HCT116 (cell line): ENCODE measurements around the gene ISCU. TPM values are rescaled to one million over a fixed set of nuclear protein-coding genes. Genes with fewer than 3 reads are reported as not detected.
A peak's percentile ranks its signal among the peaks of the same experiment; 100 is the strongest.

Experiments used
- ATAC-seq: fragments of 200-7000 bp; cut with Tn5 transposase; 2 replicates; pipeline ENCODE4 v1.9.1; 2020; ENCODE audit warnings: mild to moderate bottlenecking, moderate library complexity
- BruUV-seq: library from RNA; stranded (reverse); fragments of 400-500 nt; replicated peaks from 2 replicates; lab custom pipeline; 2021; lab: Mats Ljungman, UMichigan
- CTCF ChIA-PET: fragments of 300-600 bp; sonication (Branson Sonifier 250); formaldehyde crosslinking; loops from one replicate; lab custom pipeline; 2021; ENCODE audit warnings: antibody characterized with exemption; lab: Charles Lee
- POLR2A ChIA-PET: fragments of 300-600, 350-600 bp; sonication (Branson Sonifier 250); formaldehyde crosslinking; loops from one replicate; lab custom pipeline; 2021; ENCODE audit warnings: antibody characterized with exemption; lab: Charles Lee
- RAD21 ChIA-PET, 2 experiments: fragments of 300-600 bp; sonication (Branson Sonifier 250); formaldehyde crosslinking; loops; one replicate each; lab custom pipeline; 2023; ENCODE audit warnings: low total read pairs in 2 of 2; ENCODE audit not compliant: uncharacterized antibody in 2 of 2, unreplicated experiment in 2 of 2, low non-redundant PET in 1 of 2; lab: Charles Lee
- DNase-seq: peaks from one replicate; pipeline ENCODE4 v3.0.0-alpha.2; 2010; ENCODE audit warnings: low read depth, low spot score
- H2AFZ ChIP-seq: fragments of 200-600 bp; shearing (Covaris generic), sonication (generic); 2 replicates; pipeline ENCODE4 v1.6.1; 2017; ENCODE audit warnings: low read depth, mixed run types, mixed read lengths, antibody characterized with exemption, low read length; ENCODE audit not compliant: poor library complexity, severe bottlenecking
- H3K27ac ChIP-seq: 2 replicates; pipeline ENCODE4 v1.5.1; 2012; ENCODE audit warnings: low read depth, low read length
- H3K27me3 ChIP-seq: fragments of 200-600 bp; sonication (generic); 2 replicates; pipeline ENCODE4 v1.6.1; 2016; ENCODE audit warnings: mixed run types, low read length, mixed read lengths; ENCODE audit not compliant: insufficient read depth
- H3K36me3 ChIP-seq, 2 experiments: fragments of 200-500 bp in 1 of 2; fragments of 200-600 bp in 1 of 2; sonication (Bioruptor generic) in 1 of 2; sonication (generic) in 1 of 2; 2 replicates each; pipeline versions ENCODE4 v1.5.1 to v1.6.1; 2014 to 2016; ENCODE audit warnings: low read length in 2 of 2, inconsistent platforms in 1 of 2, mixed read lengths in 1 of 2, mixed run types in 1 of 2; ENCODE audit not compliant: insufficient read depth in 2 of 2, control insufficient read depth in 1 of 2
- H3K4me1 ChIP-seq, 2 experiments: fragments of 200-600 bp in 1 of 2; sonication (generic) in 1 of 2; 2 replicates each; pipeline versions ENCODE4 v1.5.1 to v1.6.1; 2012 to 2017; ENCODE audit warnings: low read length in 2 of 2, inconsistent platforms in 1 of 2, mild to moderate bottlenecking in 1 of 2, mixed read lengths in 1 of 2, mixed run types in 1 of 2, moderate library complexity in 1 of 2; ENCODE audit not compliant: insufficient read depth in 2 of 2, control insufficient read depth in 1 of 2
- H3K4me2 ChIP-seq: fragments of 200-600 bp; sonication (generic); 2 replicates; pipeline ENCODE4 v1.6.1; 2017; ENCODE audit warnings: mixed run types, low read length, mixed read lengths
- H3K4me3 ChIP-seq, 2 experiments: fragments of 200-600 bp in 1 of 2; sonication (generic) in 1 of 2; replicated peaks in 1 of 2; 2 replicates each; pipeline ENCODE4 v1.5.1; 2011 to 2016; ENCODE audit warnings: low read length in 2 of 2, control low read depth in 1 of 2, low read depth in 1 of 2, mild to moderate bottlenecking in 1 of 2, mixed read lengths in 1 of 2, mixed run types in 1 of 2
- H3K79me2 ChIP-seq: fragments of 200-600 bp; sonication (generic); 2 replicates; pipeline ENCODE4 v1.6.1; 2017; ENCODE audit warnings: mild to moderate bottlenecking, mixed run types, low read length, moderate library complexity, mixed read lengths; ENCODE audit not compliant: insufficient read depth
- H3K9ac ChIP-seq: fragments of 200-600 bp; sonication (generic); 2 replicates; pipeline ENCODE4 v1.6.1; 2016; ENCODE audit warnings: low read length, mixed read lengths
- H3K9me2 ChIP-seq: fragments of 200-600 bp; sonication (generic), shearing (Covaris generic); 2 replicates; pipeline ENCODE4 v1.6.1; 2017; ENCODE audit warnings: mixed run types, mild to moderate bottlenecking, moderate library complexity; ENCODE audit not compliant: insufficient read depth
- H3K9me3 ChIP-seq, 2 experiments: fragments of 200-500 bp in 1 of 2; fragments of 200-600 bp in 1 of 2; sonication (Bioruptor generic) in 1 of 2; sonication (generic) in 1 of 2; 2 replicates each; pipeline ENCODE4 v1.6.1; 2014 to 2017; ENCODE audit warnings: low read length in 2 of 2, mixed read lengths in 2 of 2, inconsistent platforms in 1 of 2, low read depth in 1 of 2, mild to moderate bottlenecking in 1 of 2, mixed run types in 1 of 2, moderate library complexity in 1 of 2; ENCODE audit not compliant: control insufficient read depth in 1 of 2, insufficient read depth in 1 of 2
- H4K20me1 ChIP-seq: fragments of 200-600 bp; sonication (generic), shearing (Covaris generic); 2 replicates; pipeline ENCODE4 v1.6.1; 2017; ENCODE audit warnings: mixed run types, mild to moderate bottlenecking, moderate library complexity; ENCODE audit not compliant: insufficient read depth
- CEBPB ChIP-seq: IDR thresholded peaks from 2 replicates; pipeline ENCODE4 v1.6.1; 2012; ENCODE audit warnings: low read depth
- CTCF ChIP-seq, 3 experiments: fragments of 200-600 bp in 1 of 3; sonication (generic) in 1 of 3; IDR thresholded peaks in 2 of 3; conservative IDR thresholded peaks in 1 of 3; 2 replicates each; pipeline ENCODE4 v1.5.1; 2012 to 2017; ENCODE audit warnings: low read depth in 2 of 3, low read length in 2 of 3, antibody characterized with exemption in 1 of 3, borderline replicate concordance in 1 of 3, control low read depth in 1 of 3, mild to moderate bottlenecking in 1 of 3, mixed read lengths in 1 of 3, mixed run types in 1 of 3, moderate library complexity in 1 of 3; ENCODE audit not compliant: insufficient read depth in 1 of 3
- EGR1 ChIP-seq: IDR thresholded peaks from 2 replicates; pipeline ENCODE4 v1.6.1; 2012; ENCODE audit warnings: low read depth
- ELF1 ChIP-seq: IDR thresholded peaks from 2 replicates; pipeline ENCODE4 v1.6.1; 2012; ENCODE audit warnings: low read depth, borderline replicate concordance
- EZH2 ChIP-seq: fragments of 200-600 bp; sonication (generic); IDR thresholded peaks from 2 replicates; pipeline ENCODE4 v1.6.1; 2017; ENCODE audit warnings: antibody characterized with exemption, mixed run types
- EZH2phosphoT487 ChIP-seq: fragments of 200-600 bp; IDR thresholded peaks from 2 replicates; pipeline ENCODE4 v1.6.1; 2018; ENCODE audit warnings: antibody characterized with exemption, borderline replicate concordance
- JUND ChIP-seq: IDR thresholded peaks from 2 replicates; pipeline ENCODE4 v1.6.1; 2012
- MAX ChIP-seq: IDR thresholded peaks from 2 replicates; pipeline ENCODE4 v1.6.1; 2012
- RAD21 ChIP-seq: IDR thresholded peaks from 2 replicates; pipeline ENCODE4 v1.6.1; 2012; ENCODE audit warnings: low read depth, mild to moderate bottlenecking
- REST ChIP-seq: IDR thresholded peaks from 2 replicates; pipeline ENCODE4 v1.6.1; 2012; ENCODE audit warnings: low read depth
- SIN3A ChIP-seq: IDR thresholded peaks from 2 replicates; pipeline ENCODE4 v1.6.1; 2012; ENCODE audit warnings: low read depth
- SP1 ChIP-seq: IDR thresholded peaks from 2 replicates; pipeline ENCODE4 v1.6.1; 2012; ENCODE audit warnings: low read depth
- SRF ChIP-seq: IDR thresholded peaks from 2 replicates; pipeline ENCODE4 v1.6.1; 2012; ENCODE audit warnings: low read depth
- TCF7L2 ChIP-seq: IDR thresholded peaks from 2 replicates; pipeline ENCODE4 v1.7.0; 2011; ENCODE audit warnings: borderline replicate concordance, inconsistent platforms; ENCODE audit not compliant: insufficient read depth, insufficient read length; ENCODE audit errors: extremely low read depth
- YY1 ChIP-seq: IDR thresholded peaks from 2 replicates; pipeline ENCODE4 v1.6.1; 2011; ENCODE audit warnings: low read length, low read depth, moderate library complexity, mild to moderate bottlenecking; ENCODE audit not compliant: insufficient replicate concordance; ENCODE audit errors: extremely low read depth
- ZBTB33 ChIP-seq: IDR thresholded peaks from 2 replicates; pipeline ENCODE4 v1.6.1; 2011; ENCODE audit warnings: mild to moderate bottlenecking, low read length, moderate library complexity; ENCODE audit not compliant: insufficient replicate concordance; ENCODE audit errors: extremely low read depth
- ZNF274 ChIP-seq: fragments of 200-500 bp; sonication (Bioruptor generic); IDR thresholded peaks from 2 replicates; pipeline ENCODE4 v1.6.1; 2014; ENCODE audit warnings: mild to moderate bottlenecking, low read depth, low read length, inconsistent platforms
- intact Hi-C: fragments of 100-400 bp; cut with micrococcal nuclease; formaldehyde crosslinking; loops from 2 replicates; pipeline ENCODE4 v1.10.0; 2022
- total RNA-seq: library from RNA; stranded (reverse); gene quantifications from one replicate; pipeline ENCODE4 v1.2.1, GENCODE V29; 2021; ENCODE audit not compliant: unreplicated experiment

The ISCU gene
- total RNA-seq, 1 experiment from 2014 or later = 89.6 TPM

- Histone ChIP-seq H3K27me3 (no peaks in the 10 kb centered on the region), H3K36me3 (peaks cover 2 to 4% of the 10 kb centered on the region in 2 experiments; a peak in 2 of 4 replicates), H3K9me3 (no peaks in the 10 kb centered on the region), H3K4me1 (peaks cover 3 to 19% of the 10 kb centered on the region in 2 experiments; a peak in 2 of 4 replicates), H4K20me1 (no peaks in the 10 kb centered on the region), H3K27ac (peak within 1 kb of the TSS; percentile 42; the same call in 1 of the 2 replicates), H3K9ac (peak within 1 kb of the TSS; percentile 83), H3K4me2 (peak within 1 kb of the TSS; percentile 98), H3K79me2 (no peaks in the 10 kb centered on the region), H2AFZ (no peak within 1 kb of the TSS), H3K9me2 (no peaks in the 10 kb centered on the region), H3K4me3 (peak within 1 kb of the TSS; percentile 89 to 94)
- ATAC-seq (peak; percentile 90), DNase-seq (peak; percentile 96)
- ChIA-PET RAD21 (no interaction called here), CTCF (interaction anchor here (0.6 kb wide), 1 partner anchor 525 kb away, joined by 3 read pairs; no protein-coding TSS in a partner anchor), POLR2A (no interaction called here)
- BruUV-seq = TSS peak; percentile 77
- intact Hi-C loops = loop anchor here (1.0 to 5.0 kb wide), 2 partner anchors 103 to 598 kb away; no protein-coding TSS in a partner anchor
- TF ChIP-seq EZH2 (no peak), MAX (peak; percentile 50; the same call in 1 of the 2 replicates), TCF7L2 (no peak), YY1 (no peak), SP1 (peak; percentile 94), ELF1 (peak; percentile 95), JUND (no peak), SRF (no peak), EGR1 (no peak), EZH2phosphoT487 (no peak), RAD21 (no peak), SIN3A (0 out of 2 replicates have a peak, but pooled peaks have one; percentile 37), ZBTB33 (no peak), CEBPB (no peak), ZNF274 (no peak), CTCF (IDR thresholded peaks at IDR 0.05 in 2 of 3, conservative IDR thresholded peaks at IDR 0.05 in 1 of 3; ENCODE audit: borderline replicate concordance in 1 of 3, insufficient read depth in 1 of 3, low read depth in 2 of 3, low read length in 2 of 3) (no peak), REST (no peak)
These were observed 47.2 kb upstream of the ISCU start, which contains the start of gene FICD for GRCh38 chr12:108514973-108515814. Gene FICD, plus strand, starts transcription at chr12:108515277. Its CDS starts 1,696 bp downstream, at chr12:108516973.
